HG02938 (cell line): Measurements from ENCODE around the gene RNU2-1.
"Not testable (repeated sequence)": the region's sequence is repeated elsewhere in the genome, so short reads cannot be mapped to it uniquely, and the experiment has no call there.

Source experiments
- ATAC-seq: cut with Tn5 transposase; IDR thresholded peaks from one replicate; pipeline ENCODE4 v1.9.1; 2021; ENCODE audit warnings: mild to moderate bottlenecking, moderate library complexity; ENCODE audit not compliant: unreplicated experiment

RNU2-1 gene

DNA sequence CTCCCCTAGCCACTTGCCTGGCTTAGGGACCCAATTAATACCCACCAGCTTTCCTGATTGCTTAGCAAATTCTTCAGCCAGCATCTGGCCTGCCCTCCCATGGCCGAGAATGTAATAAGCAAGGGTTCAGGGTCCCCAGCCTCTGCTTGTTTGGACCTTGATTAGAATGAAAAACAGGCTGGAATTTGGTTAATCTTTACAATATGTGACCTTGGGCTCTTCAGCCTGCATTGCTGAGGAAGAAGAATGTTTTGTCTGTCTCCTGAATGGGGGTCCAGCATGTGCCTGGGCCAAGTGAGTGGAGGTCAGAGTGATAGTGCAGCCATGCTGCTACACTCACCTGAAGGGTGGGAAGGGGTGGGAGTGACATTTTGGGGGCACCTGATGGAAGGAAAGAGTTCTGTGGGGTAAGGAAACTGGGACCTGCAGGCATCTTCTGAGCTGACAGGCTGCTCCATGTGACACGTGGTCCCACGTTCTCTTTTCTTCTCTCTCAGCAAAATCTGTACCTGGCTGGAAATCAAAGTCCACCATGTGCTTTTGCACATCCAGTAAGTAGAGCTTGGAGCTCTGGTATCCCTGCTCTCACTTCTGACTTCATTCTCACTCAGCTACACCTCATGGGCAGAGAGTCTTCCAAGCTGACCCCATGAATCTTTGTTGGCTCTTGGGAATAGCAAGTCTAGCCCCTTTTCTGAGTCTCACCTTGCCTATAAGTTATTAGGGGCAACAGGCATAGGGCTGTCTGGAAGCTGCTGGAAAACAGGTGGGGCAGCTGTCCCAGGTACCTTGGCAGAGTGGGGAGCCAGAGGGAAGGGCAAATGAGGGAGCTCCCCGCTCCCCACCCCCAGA lies 16.8 kb downstream of the RNU2-1 start:
- ATAC-seq = no peak

DNA sequence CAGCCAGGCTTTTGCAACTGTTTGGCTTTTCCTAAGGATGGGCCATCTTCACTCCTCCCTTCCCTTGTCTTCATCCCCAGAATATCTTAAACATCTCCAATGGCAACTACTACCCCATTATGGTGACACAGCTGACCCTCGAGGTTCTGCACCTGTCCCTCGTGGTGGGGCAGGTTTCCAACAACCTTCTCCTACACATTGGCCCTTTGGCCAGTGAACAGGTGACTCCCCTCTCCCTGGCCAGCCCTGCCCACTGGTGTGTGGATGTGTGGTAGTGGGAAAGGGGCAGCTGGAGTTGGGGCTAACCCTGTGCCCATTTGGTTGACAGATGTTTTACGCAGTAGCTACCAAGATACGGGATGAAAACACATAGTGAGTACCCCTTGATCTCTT lies 17.4 kb downstream of the RNU2-1 start:
- ATAC-seq = no peak

DNA sequence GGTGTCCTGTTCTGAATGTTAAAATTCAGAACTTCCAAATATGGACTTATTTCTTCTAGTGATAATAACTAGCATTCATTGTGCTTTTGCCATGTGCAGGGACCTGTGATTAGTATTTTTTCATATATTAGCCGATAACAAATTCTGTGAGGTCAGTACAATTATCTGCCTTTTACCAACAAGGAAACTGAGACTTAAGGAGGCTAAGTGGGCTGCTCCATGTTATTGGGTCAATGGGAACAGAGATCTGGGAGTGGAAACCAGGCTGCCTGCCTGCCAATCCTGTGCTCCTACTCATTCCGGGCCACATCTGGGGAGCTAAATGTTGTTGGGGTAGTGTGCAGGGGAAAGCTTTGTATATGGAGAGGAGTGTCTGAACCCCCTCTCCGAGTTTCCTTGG lies 18.4 kb downstream of the RNU2-1 start:
- ATAC-seq = no peak

DNA sequence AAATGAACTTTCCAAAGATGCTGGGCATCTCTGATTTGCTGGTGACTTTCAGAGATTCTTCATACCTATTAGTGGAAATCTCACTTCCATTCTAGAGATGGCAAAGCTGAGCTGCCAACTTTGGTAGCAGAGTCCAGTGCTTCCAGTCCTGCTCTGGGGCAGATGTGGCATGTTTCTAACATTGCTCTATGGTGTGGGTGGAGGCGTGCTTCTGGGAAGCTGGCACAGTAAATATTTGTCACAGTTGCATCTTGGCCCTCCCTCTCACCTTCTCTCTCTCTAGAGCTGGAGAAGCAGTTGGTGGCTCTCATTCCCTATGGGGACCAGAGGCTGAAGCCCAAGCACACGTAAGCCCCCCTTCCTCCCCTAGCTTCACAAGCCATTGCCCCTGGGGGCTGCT lies 20.2 kb downstream of the RNU2-1 start:
- ATAC-seq = no peak

DNA sequence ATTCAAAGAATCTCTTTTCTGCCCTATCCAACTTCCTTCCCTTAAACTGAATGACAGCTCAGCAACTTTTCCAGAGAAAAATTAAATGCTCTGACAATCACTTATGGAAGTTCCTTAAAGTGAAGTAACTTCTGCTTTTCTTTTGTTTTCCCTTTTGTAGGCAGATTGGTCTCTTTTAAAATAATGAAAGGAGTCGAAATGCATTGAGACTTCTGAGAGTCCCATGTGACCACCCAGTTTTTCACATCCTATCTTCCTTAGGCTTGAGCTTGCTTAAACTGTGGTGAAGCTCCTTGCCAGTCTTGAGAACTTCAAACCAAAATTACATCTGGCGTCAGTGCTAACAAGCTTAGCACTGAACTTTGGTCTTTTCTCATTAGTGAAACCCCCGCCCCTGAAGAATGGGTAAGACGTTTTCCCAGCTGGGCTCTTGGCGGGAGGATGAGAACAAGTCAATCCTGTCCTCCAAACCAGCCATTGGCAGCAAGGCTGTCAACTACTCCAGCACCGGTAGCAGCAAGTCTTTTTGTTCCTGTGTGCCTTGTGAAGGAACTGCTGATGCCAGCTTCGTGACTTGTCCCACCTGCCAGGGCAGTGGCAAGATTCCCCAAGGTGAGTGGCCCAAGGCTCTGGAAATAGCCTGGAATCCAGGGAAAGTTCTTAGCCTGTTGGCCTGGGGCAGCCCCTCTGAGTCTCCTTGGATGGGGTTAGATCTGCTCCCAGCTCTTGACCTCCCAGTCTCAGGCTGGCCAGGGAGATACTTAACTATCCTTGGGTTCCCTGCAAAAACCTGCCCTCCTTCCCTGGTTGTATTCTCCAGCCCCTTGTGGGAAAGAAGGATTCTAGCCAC lies 20.9 kb downstream of the RNU2-1 start:
- no peak for ATAC-seq

DNA sequence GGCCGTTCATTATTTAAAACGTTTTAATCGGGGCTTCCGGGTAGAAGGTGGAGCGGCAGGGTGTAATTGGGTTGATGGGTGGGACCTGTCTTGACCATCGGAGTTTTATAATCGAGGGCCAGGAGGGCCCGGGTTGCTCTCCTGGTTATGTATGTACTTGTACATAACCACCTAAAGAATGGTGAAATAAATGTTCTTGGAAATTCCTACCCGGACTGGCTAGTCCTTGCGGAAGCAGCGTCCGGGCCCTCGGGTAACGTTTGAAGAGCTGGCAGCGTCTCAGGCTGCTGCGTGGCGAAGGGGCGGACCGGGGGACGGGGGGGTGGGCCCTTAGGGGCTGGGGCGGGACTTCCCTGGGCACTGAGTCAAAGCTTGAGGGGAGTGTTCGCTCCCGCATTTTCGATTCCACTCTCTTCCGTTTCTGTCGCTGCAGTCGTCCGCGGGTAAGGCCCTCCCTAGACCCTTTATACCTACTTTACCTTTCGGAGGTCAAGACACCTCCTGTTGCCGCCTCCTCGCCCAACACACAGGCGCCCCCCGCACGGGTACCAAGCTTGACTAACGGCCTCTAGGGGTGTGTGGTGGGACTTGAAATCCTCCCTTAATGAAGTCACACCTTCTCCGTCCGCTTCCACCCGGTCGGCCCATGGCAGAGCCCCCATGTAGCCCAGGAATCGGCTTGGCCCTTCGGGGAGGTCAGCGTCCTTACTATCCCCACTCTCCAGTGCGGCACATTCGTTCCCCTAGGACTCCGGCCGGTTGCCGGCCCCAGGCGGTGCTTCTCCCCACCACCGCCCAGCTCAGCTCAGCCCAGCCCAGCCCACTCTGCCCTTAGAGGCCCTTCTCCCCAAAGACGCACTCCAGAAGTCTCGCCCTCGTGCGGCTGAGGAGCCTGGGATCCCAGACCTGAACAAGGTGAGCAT lies 22.0 kb downstream of the RNU2-1 start, which contains the start of gene TMEM106A:
TSS of gene TMEM106A (plus strand) at position 396 of the 923 bp plus-strand sequence. CDS start 1,167 bp downstream, outside the sequence.
- peak; percentile 71 for ATAC-seq

DNA sequence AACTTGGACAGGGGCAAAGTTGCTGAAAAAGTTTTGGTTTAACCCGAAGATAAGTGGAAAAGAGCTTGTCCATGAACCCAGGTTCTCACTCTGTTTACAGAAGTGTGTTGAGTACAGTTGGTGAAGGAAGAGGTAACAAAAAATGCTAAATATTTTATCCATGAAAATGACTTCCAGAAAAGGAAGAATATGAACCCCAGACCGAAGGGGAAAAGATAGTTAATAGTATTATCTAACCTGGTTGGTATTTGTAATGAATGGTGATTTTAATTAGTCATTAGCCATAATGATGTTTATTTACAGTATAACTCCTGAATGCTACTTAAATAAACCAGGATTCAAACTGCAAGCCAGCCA lies 22.7 kb downstream of the RNU2-1 start:
- ATAC-seq = no peak

DNA sequence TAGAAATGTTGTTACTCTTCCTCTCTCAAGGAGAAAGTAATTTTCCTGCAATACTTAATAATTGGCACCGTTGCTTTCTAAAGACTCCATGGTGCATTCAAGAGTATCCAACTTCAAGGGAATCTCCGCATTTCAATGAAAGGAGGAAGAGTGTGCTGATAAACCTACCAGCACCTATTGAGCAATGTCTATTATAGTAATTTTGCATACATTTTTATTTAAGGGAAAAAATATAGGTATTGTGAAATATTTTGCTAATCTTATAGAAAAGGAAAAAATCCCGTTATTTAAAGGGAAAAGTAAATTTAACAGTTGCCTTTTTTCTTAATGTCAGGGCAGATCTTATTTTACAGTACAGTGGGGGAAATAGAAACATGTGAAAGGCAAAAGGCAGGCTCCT lies 23.2 kb downstream of the RNU2-1 start:
- no peak for ATAC-seq

DNA sequence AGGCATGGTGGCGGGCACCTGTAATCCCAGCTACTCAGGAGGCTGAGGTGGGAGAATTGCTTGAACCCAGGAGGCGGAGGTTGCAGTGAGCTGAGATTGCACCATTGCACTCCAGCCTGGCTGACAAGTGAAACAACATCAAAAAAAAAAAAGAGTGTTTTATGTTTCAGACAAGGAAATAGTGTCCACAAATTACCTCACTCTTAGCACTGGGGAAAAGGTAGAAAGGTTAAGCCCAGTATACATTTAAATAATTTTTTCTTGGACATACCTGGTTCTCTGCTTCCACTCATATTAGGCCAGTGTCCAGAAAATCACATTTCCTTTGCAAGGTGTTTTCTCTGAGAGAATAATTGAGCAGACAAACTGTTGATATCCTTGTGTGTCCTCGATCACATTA lies 30.8 kb downstream of the RNU2-1 start:
- ATAC-seq = not testable (repeated sequence)

DNA sequence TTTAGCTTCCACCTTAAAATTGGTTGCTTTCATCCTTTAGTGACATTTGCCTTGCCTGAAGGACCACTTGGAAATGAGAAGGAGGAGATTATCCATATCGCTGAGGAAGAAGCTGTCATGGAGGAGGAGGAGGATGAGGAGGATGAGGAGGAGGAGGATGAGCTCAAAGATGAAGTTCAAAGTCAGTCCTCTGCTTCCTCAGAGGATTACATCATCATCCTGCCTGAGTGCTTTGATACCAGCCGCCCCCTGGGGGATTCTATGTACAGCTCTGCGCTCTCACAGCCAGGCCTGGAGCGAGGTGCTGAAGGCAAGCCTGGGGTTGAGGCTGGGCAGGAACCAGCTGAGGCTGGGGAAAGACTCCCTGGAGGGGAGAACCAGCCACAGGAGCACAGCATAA lies 33.6 kb downstream of the RNU2-1 start:
- no peak for ATAC-seq

DNA sequence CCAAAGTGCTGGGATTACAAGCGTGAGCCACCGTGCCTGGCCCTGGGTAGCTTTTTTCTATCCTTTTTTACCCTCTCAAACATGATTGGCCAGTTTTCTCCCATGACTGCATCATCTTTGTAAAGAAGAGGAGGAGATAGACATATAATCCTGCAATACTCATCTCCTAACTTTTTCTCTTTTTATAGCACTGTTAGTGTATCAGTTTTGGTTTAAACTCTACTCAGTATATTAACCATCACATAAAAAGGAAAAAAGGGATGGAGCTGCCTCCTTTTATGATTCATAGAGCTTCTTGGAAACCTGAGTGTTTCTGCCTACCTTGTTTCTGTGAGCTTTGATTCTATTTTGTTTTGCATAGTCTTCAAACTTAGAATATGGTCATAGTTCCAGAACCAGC lies 34.1 kb downstream of the RNU2-1 start:
- no peak for ATAC-seq

DNA sequence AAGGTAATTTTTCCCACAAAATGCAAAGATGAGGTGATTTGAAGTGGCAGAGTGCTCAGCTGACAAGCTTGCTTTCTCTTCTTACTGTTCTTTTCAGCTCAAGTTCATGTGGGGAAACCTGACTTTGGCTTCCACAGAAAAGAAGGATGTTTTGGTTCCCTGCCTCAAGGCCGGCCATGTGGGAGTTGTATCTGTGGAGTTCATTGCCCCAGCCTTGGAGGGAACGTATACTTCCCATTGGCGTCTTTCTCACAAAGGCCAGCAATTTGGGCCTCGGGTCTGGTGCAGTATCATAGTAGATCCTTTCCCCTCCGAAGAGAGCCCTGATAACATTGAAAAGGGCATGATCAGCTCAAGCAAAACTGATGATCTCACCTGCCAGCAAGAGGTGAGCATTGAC lies 40.5 kb downstream of the RNU2-1 start:
- no peak for ATAC-seq

DNA sequence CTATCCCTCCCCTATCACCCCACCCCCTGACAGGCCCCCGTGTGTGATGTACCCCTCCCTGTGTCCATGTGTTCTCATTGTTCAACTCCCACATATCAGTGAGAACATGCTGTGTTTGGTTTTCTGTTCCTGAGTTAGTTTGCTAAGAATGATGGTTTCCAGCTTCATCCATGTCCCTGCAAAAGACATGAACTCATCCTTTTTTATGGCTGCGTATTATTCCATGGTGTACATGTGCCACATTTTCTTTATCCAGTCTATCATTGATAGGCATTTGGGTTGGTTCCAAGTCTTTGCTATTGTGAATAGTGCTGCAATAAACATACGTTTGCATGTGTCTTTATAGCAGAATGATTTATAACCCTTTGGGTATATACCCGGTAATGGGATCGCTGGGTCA lies 47.1 kb downstream of the RNU2-1 start:
- ATAC-seq = not testable (repeated sequence)

DNA sequence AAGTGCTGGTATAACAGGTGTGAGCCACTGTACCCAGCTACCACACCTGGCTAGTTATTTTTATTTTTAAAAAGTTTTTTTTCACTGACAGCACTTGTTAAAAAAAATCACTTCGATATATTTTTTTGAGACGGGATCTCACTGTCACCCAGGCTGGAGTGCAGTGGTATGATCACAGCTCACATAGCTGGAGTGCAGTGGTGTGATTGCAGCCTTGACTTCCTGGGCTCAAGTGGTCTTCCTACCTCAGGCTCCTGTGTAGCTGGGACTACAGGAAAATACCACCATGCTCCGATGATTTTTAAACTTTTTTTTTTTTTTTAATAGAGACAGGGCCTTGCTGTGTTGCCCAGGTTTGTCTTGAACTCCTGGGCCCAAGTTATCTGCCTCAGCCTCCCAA lies 49.9 kb downstream of the RNU2-1 start:
- no peak for ATAC-seq
